Esophagus muscularis mucosa (tissue), 2 donors: ENCODE results near the gene PKD2L2.

ENCODE experiments used
- POLR2A ChIP-seq: fragments of 450-650 bp; IDR thresholded peaks from one replicate; pipeline ENCODE4 v1.6.1; 2017; ENCODE audit warnings: antibody characterized with exemption, moderate library complexity, mild to moderate bottlenecking, low read depth
- POLR2AphosphoS5 ChIP-seq, 2 donors: sonication (generic); formaldehyde crosslinking; IDR thresholded peaks; one replicate each; pipeline ENCODE4 v1.6.1; 2017; ENCODE audit warnings: antibody characterized with exemption in 2 of 2

GRCh38 chr5:137914758-137915157 lies 25.5 kb downstream of the PKD2L2 start:
- TF ChIP-seq POLR2A (no peak), POLR2AphosphoS5 (IDR thresholded peaks at IDR 0.05) (no peak)
